Right kidney (tissue), 1 donor: ENCODE data around the gene LAMB4.

ENCODE experiments used
- DNase-seq: peaks from one replicate; pipeline ENCODE4 v3.0.0-alpha.2; 2016

LAMB4 gene

GRCh38 chr7:108012499-108013430 lies 117.4 kb downstream of the LAMB4 start:
- no peak for DNase-seq

- no peak for DNase-seq
Observed at GRCh38 chr7:108010377-108010776, 119.8 kb downstream of the LAMB4 start.

- no peak for DNase-seq
Observed at GRCh38 chr7:108009873-108010272, 120.3 kb downstream of the LAMB4 start.

GRCh38 chr7:108008827-108009226 lies 121.3 kb downstream of the LAMB4 start:
- no peak for DNase-seq

- DNase-seq: no peak
Observed at GRCh38 chr7:108008240-108008639, 121.9 kb downstream of the LAMB4 start.

GRCh38 chr7:108007762-108008161 lies 122.4 kb downstream of the LAMB4 start:
- no peak for DNase-seq

- no peak for DNase-seq
Observed at GRCh38 chr7:108007261-108007660, 122.9 kb downstream of the LAMB4 start.

GRCh38 chr7:108004220-108005142 lies 125.7 kb downstream of the LAMB4 start:
- DNase-seq: peak; percentile 72

GRCh38 chr7:108003599-108003935 lies 126.6 kb downstream of the LAMB4 start:
- no peak for DNase-seq

GRCh38 chr7:108002726-108003598 lies 127.2 kb downstream of the LAMB4 start, which contains the start of gene LAMB1:
Gene LAMB1, minus strand, starts transcription at chr7:108003161. Its CDS starts 276 bp downstream, at chr7:108002885.
- peak; percentile 90 for DNase-seq

GRCh38 chr7:108001764-108002725 lies 128.1 kb downstream of the LAMB4 start:
- peak; percentile 78 for DNase-seq

- peak; percentile 74 for DNase-seq
Observed at GRCh38 chr7:108000875-108001763, 129.0 kb downstream of the LAMB4 start.

- no peak for DNase-seq
Observed at GRCh38 chr7:107999779-108000560, 130.2 kb downstream of the LAMB4 start.

GRCh38 chr7:107998660-107999480 lies 131.3 kb downstream of the LAMB4 start:
- no peak for DNase-seq

- no peak for DNase-seq
Observed at GRCh38 chr7:107998150-107998549, 132.0 kb downstream of the LAMB4 start.

- DNase-seq: no peak
Observed at GRCh38 chr7:107996072-107996882, 133.9 kb downstream of the LAMB4 start.
